ENCODE measurements around the gene RNF223. TPM values are rescaled to one million over a fixed set of nuclear protein-coding genes. Genes with fewer than 3 reads are reported as not detected.
A peak's percentile ranks its signal among the peaks of the same experiment; 100 is the strongest.

The RNF223 gene
- total and polyA plus RNA-seq, 2 of the 13 experiments (the other 11 are each of a cell fraction or from before 2014, with no cell fraction given), result 0.03 TPM; not detected in 1

- TF ChIP-seq BCLAF1 (IDR thresholded peaks at IDR 0.05), result no peak
- no peak for TF ChIP-seq CENPT (CRISPR knock-in tag; IDR thresholded peaks at IDR 0.05; ENCODE audit: low read depth)
- TF ChIP-seq TSC22D2 (CRISPR knock-in tag; IDR thresholded peaks at IDR 0.05; ENCODE audit: borderline replicate concordance), result no peak
- no peak for TF ChIP-seq FOXK2 (IDR thresholded peaks at IDR 0.05)
- peak; percentile 85 for TF ChIP-seq USF2 (IDR thresholded peaks at IDR 0.05; ENCODE audit: low read depth, low read length)
- TF ChIP-seq USF2 (CRISPR knock-in tag; IDR thresholded peaks at IDR 0.05; ENCODE audit: borderline replicate concordance), result peak; percentile 91; the same call in 1 of the 2 replicates
- TF ChIP-seq ZNF549 (CRISPR knock-in tag; IDR thresholded peaks at IDR 0.05), result no peak
- no peak for TF ChIP-seq ZNF660 (CRISPR knock-in tag; IDR thresholded peaks at IDR 0.05; ENCODE audit: borderline replicate concordance, low read depth)
- TF ChIP-seq ARID4A (CRISPR knock-in tag; IDR thresholded peaks at IDR 0.05; ENCODE audit: borderline replicate concordance), result peak; percentile 14; the same call in 1 of the 2 replicates
- TF ChIP-seq CSRNP2 (CRISPR knock-in tag; conservative IDR thresholded peaks at IDR 0.05; ENCODE audit: low read depth), result no peak
- no peak for TF ChIP-seq ADNP (CRISPR knock-in tag; IDR thresholded peaks at IDR 0.05)
- 0 out of 2 replicates have a peak, but pooled peaks have one; percentile 5 for TF ChIP-seq SPEN (CRISPR knock-in tag; IDR thresholded peaks at IDR 0.05; ENCODE audit: low read depth)
- TF ChIP-seq CCDC6 (CRISPR knock-in tag; IDR thresholded peaks at IDR 0.05), result no peak
- TF ChIP-seq TCF7 (IDR thresholded peaks at IDR 0.05; ENCODE audit: low read depth), result no peak
- peak; percentile 67 for TF ChIP-seq RAD51 (IDR thresholded peaks at IDR 0.05; ENCODE audit: borderline replicate concordance)
- TF ChIP-seq TERF1 (CRISPR knock-in tag; IDR thresholded peaks at IDR 0.05), result no peak
- no peak for TF ChIP-seq ZFYVE20 (CRISPR knock-in tag; IDR thresholded peaks at IDR 0.05; ENCODE audit: borderline replicate concordance, low read depth)
These were observed 6.1 kb upstream of the RNF223 start (continued) for GRCh38 chr1:1080122-1080757.

Data from HepG2 (cell line).